Retinal pigment epithelial cell (primary cell): ENCODE measurements around the gene DCUN1D2.

Source experiments
- DNase-seq: peaks from one replicate; pipeline ENCODE4 v3.0.0-alpha.2; 2010; ENCODE audit warnings: low read depth
- H3K4me3 ChIP-seq: 2 replicates; pipeline ENCODE4 v1.5.1; 2011; ENCODE audit warnings: mild to moderate bottlenecking, low read length, control low read depth, moderate library complexity
- TF ChIP-seq, protein P1 (sequence below): conservative IDR thresholded peaks from 2 replicates; pipeline ENCODE4 v1.5.1; 2011; ENCODE audit warnings: low read depth, low read length, control low read depth, inconsistent platforms

DCUN1D2 gene

DNA sequence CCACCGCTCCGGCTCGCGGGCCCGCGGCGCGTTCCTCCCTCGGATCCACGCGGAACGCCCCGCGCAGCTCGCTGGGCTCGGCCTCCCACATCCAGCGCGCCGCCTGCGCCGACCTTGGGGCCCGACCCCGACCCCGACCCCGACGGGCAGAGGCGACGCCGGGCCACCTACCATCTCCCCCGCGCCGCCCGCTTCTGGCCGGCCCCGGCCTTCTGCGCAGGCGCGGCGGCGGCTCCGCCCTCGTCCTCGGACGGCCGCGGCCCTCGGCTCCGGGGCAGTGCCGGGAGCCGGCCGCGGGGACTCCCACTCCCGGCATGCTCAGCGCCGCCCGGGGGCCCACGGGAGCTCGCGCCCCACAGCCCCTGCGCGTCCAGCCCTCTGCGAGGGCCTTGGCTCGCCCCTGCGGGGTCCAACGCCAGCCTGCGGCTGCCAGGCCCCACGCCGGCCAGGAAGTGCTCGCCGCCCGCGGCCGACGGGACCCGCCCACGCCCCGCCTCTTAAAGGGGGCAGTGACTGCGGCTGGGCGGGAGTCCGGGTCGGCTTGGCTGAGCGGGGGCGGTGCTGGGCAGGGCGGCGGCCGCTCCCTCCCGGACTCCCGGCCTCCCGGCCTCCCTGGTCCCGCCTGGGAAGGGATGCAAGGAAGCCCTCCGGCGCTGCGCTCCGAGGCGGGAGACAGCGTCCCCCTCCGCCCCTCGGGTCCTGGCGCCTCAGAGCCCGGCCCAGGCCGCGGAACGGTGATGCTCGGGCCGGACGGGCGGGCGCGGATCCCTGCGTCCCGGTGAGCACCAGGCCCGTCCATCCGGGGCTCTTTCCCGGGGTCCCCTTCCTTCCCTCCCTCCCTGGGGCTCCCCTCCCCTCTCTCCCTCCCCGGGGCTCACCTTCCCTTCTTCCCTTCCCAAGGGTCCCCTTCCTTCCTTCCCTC lies at the start of gene DCUN1D2:
Gene DCUN1D2 (minus strand): TSS at position 216 of the 922 bp plus-strand sequence. CDS start 42 bp downstream, at position 174.
- peak within 1 kb of the TSS; percentile 81 for H3K4me3 ChIP-seq
- TF ChIP-seq, protein P1, sequence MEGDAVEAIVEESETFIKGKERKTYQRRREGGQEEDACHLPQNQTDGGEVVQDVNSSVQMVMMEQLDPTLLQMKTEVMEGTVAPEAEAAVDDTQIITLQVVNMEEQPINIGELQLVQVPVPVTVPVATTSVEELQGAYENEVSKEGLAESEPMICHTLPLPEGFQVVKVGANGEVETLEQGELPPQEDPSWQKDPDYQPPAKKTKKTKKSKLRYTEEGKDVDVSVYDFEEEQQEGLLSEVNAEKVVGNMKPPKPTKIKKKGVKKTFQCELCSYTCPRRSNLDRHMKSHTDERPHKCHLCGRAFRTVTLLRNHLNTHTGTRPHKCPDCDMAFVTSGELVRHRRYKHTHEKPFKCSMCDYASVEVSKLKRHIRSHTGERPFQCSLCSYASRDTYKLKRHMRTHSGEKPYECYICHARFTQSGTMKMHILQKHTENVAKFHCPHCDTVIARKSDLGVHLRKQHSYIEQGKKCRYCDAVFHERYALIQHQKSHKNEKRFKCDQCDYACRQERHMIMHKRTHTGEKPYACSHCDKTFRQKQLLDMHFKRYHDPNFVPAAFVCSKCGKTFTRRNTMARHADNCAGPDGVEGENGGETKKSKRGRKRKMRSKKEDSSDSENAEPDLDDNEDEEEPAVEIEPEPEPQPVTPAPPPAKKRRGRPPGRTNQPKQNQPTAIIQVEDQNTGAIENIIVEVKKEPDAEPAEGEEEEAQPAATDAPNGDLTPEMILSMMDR = no peak
- DNase-seq = peak; percentile 67

DNA sequence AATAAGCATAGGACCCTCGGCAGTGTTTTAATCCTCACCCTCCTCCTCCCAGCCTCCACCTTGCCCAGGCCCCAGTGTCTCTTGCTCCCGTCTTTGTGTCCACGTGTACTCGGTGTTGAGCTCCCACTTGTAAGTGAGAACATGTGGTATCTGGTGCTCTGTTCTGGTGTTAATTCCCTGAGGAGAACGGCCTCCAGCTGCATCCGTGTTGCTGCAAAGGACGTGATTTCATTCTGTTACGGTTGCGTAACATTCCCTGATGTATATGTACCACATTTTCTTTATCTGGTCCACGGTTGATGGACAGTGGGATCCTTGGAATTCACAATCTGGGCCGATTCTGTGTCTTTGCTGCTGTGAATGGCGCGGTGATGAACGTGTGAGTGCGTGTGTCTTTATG lies 49.3 kb upstream of the DCUN1D2 start:
- H3K4me3 ChIP-seq = no peak overlapping the region
- TF ChIP-seq, protein P1 = no peak
- no peak for DNase-seq

DNA sequence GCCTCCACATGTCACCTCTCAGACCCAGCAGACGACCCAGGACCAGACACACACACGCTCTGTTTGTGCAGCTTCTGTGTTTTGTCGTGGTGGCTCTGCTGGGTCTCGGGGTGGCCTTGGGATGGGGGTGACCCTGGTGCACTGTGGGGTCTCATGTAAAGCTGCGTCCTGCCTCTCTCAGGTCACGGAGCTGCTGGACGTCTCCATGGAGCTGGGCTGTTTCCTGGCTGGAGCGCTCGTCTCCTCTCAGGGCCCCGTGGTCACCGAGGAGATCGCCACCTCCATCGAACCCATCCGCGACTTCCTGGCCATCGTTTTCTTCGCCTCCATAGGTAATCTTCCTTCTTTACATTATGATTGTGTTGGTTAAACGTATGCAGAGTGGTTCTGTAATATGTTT lies 48.7 kb upstream of the DCUN1D2 start:
- DNase-seq = no peak
- no peak overlapping the region for H3K4me3 ChIP-seq
- TF ChIP-seq, protein P1 = no peak

DNA sequence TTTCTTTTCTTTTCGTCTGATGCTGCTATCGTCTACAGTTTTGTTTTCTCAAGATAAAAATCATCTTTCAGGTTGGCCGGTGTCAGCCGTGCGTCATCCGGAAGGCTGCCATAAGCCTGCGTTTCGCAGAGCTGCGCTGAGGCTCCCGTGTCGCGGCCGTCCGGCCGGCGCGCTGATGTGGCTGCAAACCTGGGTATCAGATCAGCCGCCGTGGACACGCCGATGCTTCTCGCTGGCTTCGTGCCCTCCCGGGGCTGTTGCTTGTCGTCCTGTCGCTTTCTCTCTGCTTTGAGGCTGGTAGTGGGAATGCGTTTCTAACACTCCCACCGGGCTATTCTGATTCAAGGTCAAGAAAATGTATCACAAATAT lies 48.2 kb upstream of the DCUN1D2 start:
- TF ChIP-seq, protein P1 = no peak
- no peak overlapping the region for H3K4me3 ChIP-seq
- no peak for DNase-seq

DNA sequence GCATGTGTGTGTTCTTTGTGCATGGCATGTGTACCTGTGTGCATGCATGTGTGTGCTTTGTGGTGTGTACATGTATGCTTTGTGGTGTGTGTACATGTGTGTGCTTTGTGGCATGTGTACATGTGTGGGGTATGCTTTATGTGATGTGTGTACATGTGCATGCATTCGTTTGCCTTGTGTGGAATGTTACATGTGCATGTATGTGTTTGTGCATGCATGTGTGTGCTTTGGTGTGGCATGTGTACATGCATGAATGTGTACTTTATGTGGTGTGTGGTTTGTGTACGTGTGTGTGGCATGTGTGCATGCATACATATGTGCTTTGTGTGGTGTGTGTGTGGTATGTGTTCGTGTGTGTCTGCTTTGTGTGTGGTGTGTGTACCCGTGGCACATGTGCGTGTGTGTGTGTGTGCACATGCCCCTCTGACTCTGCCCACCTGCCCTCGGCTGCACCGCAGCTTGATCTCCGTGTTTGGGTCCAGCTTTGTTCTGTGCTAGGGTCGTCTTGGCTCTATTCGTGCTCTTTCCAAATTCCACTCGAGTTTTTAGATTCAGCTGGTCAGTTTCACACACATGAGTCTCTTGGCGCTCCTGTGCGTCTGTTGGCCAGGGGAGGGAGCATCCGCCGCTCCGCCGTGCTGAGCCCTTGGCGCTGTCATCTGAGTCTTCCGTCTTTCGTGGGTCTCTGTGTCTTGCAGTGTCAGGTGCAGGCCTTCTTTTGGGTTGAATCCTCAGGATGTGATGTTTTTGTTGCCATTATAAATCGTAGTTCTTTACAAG lies 47.6 kb upstream of the DCUN1D2 start:
- H3K4me3 ChIP-seq = no peak overlapping the region
- TF ChIP-seq, protein P1 = no peak
- DNase-seq = no peak

DNA sequence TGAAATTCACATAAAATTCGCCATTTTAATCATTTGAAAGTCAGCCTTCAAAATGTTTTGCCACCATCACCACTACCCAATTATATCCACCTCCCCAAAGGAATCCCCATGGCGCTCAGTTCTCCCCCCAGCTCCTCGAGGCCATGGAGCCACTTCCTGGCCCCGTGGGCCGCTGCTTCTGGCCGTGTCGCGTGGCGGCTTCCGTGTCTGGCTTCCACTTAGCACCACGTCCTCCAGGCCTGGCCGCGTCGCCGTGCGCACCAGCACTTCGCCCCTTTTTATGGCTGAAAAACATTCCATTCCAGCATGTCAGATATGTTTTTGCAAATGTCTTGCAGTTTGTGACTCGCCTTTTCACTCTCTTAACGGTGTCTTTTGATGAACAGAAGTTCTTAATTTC lies 46.7 kb upstream of the DCUN1D2 start:
- H3K4me3 ChIP-seq = no peak overlapping the region
- DNase-seq = no peak
- TF ChIP-seq, protein P1 = no peak
